ENCODE data around the gene GPR161. TPM values are rescaled to one million over a fixed set of nuclear protein-coding genes. Genes with fewer than 3 reads are reported as not detected.

GPR161 gene
- polyA plus RNA-seq, 2 of the 4 experiments (the other 2 are of a cell fraction) = 7.8 to 9.4 TPM

- POLR2A ChIA-PET = no interaction called here
- no peak for TF ChIP-seq POLR2AphosphoS2 (conservative IDR thresholded peaks at IDR 0.05; ENCODE audit: low read length)
- no peak for TF ChIP-seq FOXS1 (CRISPR knock-in tag; IDR thresholded peaks at IDR 0.05)
- TF ChIP-seq JUNB (IDR thresholded peaks at IDR 0.05) = no peak
- no peak for TF ChIP-seq TP53 (CRISPR knock-in tag; IDR thresholded peaks at IDR 0.05)
- TF ChIP-seq KDM5A (IDR thresholded peaks at IDR 0.05) = no peak
- TF ChIP-seq E2F6 (IDR thresholded peaks at IDR 0.05; ENCODE audit: borderline replicate concordance, low read depth) = no peak
- no peak for TF ChIP-seq MAZ (IDR thresholded peaks at IDR 0.05; ENCODE audit: borderline replicate concordance, low read depth, low read length)
- no peak for TF ChIP-seq JUN (IDR thresholded peaks at IDR 0.05)
- no peak for TF ChIP-seq CBX8 (IDR thresholded peaks at IDR 0.05)
- TF ChIP-seq, protein P1, sequence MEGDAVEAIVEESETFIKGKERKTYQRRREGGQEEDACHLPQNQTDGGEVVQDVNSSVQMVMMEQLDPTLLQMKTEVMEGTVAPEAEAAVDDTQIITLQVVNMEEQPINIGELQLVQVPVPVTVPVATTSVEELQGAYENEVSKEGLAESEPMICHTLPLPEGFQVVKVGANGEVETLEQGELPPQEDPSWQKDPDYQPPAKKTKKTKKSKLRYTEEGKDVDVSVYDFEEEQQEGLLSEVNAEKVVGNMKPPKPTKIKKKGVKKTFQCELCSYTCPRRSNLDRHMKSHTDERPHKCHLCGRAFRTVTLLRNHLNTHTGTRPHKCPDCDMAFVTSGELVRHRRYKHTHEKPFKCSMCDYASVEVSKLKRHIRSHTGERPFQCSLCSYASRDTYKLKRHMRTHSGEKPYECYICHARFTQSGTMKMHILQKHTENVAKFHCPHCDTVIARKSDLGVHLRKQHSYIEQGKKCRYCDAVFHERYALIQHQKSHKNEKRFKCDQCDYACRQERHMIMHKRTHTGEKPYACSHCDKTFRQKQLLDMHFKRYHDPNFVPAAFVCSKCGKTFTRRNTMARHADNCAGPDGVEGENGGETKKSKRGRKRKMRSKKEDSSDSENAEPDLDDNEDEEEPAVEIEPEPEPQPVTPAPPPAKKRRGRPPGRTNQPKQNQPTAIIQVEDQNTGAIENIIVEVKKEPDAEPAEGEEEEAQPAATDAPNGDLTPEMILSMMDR (IDR thresholded peaks at IDR 0.05) = no peak
- no peak for TF ChIP-seq CBX2 (IDR thresholded peaks at IDR 0.05; ENCODE audit: borderline replicate concordance, low read depth)
- no peak for TF ChIP-seq TFCP2L1 (CRISPR knock-in tag; IDR thresholded peaks at IDR 0.05)
- no peak for TF ChIP-seq PHF8 (IDR thresholded peaks at IDR 0.05; ENCODE audit: borderline replicate concordance, low read depth)
- TF ChIP-seq, protein P2, sequence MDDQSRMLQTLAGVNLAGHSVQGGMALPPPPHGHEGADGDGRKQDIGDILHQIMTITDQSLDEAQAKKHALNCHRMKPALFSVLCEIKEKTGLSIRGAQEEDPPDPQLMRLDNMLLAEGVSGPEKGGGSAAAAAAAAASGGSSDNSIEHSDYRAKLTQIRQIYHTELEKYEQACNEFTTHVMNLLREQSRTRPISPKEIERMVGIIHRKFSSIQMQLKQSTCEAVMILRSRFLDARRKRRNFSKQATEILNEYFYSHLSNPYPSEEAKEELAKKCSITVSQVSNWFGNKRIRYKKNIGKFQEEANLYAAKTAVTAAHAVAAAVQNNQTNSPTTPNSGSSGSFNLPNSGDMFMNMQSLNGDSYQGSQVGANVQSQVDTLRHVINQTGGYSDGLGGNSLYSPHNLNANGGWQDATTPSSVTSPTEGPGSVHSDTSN (IDR thresholded peaks at IDR 0.05) = no peak
- TF ChIP-seq MAFK (IDR thresholded peaks at IDR 0.05; ENCODE audit: partially characterized antibody) = no peak
- H3K4me2 ChIP-seq = no peak overlapping the region
- no peak overlapping the region for H3K4me3 ChIP-seq
- no peak for ATAC-seq
- no peak for DNase-seq (ENCODE audit: low read depth in 1 of 2, low spot score in 1 of 2)
- CTCF ChIA-PET = no interaction called here
- no peak for FAIRE-seq
- H3K9me3 ChIP-seq = no peaks in the 10 kb centered on the region
- no peak overlapping the region for H3K27ac ChIP-seq
- no peaks in the 10 kb centered on the region for H3K4me1 ChIP-seq
- WGBS (ENCODE audit: missing lambda C conversion rate) = 79% methylated on average over 1 of the region's 1 CpG
These were observed 104.7 kb downstream of the GPR161 start for GRCh38 chr1:168032029-168032428.

GRCh38 chr1:168031627-168032026 lies 105.1 kb downstream of the GPR161 start:
- Histone ChIP-seq H3K4me2 (no peak overlapping the region), H3K27ac (no peak overlapping the region), H3K4me3 (no peak overlapping the region), H3K4me1 (no peaks in the 10 kb centered on the region), H3K9me3 (no peaks in the 10 kb centered on the region)
- no peak for ATAC-seq
- DNase-seq (ENCODE audit: low read depth in 1 of 2, low spot score in 1 of 2) = no peak
- no peak for FAIRE-seq
- TF ChIP-seq CEBPB (IDR thresholded peaks at IDR 0.05) (no peak), RNF2 (IDR thresholded peaks at IDR 0.05; ENCODE audit: borderline replicate concordance, low read depth) (no peak), EHMT2 (IDR thresholded peaks at IDR 0.05; ENCODE audit: low read depth) (no peak), RCOR1 (IDR thresholded peaks at IDR 0.05; ENCODE audit: low read depth, low read length) (no peak), ESRRA (IDR thresholded peaks at IDR 0.05; ENCODE audit: borderline replicate concordance, low read length) (no peak), MYC (IDR thresholded peaks at IDR 0.05; ENCODE audit: borderline replicate concordance, low read length) (no peak), MAZ (IDR thresholded peaks at IDR 0.05; ENCODE audit: borderline replicate concordance, low read depth, low read length) (no peak), SREBF2 (IDR thresholded peaks at IDR 0.05) (no peak), POLR2AphosphoS2 (conservative IDR thresholded peaks at IDR 0.05; ENCODE audit: low read length) (no peak), MAFK (IDR thresholded peaks at IDR 0.05; ENCODE audit: partially characterized antibody) (no peak), PHF8 (IDR thresholded peaks at IDR 0.05; ENCODE audit: borderline replicate concordance, low read depth) (no peak)
- TF ChIP-seq, protein P2 (IDR thresholded peaks at IDR 0.05) = no peak
- ChIA-PET POLR2A (no interaction called here), CTCF (no interaction called here)
- 88% methylated on average over 4 of the region's 4 CpGs for WGBS (ENCODE audit: missing lambda C conversion rate)

Measured in A549 (cell line).